HS-27A (cell line): ENCODE data around the gene SGCA.

ENCODE experiments used
- DNase-seq: peaks from one replicate; pipeline ENCODE4 v3.0.0-alpha.2; 2012; ENCODE audit warnings: low read depth, missing footprints

The SGCA gene

DNA sequence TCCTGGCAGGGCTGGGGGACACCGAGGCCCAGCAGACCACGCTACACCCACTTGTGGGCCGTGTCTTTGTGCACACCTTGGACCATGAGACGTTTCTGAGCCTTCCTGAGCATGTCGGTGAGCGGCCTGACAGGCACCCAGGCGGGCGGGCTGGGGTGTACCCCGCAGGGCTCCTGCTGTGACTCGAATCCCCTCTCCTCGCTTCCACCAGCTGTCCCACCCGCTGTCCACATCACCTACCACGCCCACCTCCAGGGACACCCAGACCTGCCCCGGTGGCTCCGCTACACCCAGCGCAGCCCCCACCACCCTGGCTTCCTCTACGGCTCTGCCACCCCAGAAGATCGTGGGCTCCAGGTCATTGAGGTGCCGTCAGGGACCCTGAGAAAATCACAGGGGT, 1.6 kb downstream of the SGCA start:
- DNase-seq: no peak

DNA sequence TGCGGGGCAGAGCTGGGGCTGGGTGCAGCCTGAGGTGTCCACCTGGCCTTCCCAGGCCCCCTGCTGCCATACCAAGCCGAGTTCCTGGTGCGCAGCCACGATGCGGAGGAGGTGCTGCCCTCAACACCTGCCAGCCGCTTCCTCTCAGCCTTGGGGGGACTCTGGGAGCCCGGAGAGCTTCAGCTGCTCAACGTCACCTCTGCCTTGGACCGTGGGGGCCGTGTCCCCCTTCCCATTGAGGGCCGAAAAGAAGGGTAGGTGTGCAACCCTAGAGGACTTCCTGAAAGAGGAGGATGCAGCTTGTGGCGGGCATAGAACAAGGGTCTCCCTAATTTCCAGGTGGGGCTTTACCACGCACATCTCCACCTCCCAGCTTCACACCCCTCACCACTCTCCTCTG, 2.5 kb downstream of the SGCA start:
- DNase-seq: no peak

DNA sequence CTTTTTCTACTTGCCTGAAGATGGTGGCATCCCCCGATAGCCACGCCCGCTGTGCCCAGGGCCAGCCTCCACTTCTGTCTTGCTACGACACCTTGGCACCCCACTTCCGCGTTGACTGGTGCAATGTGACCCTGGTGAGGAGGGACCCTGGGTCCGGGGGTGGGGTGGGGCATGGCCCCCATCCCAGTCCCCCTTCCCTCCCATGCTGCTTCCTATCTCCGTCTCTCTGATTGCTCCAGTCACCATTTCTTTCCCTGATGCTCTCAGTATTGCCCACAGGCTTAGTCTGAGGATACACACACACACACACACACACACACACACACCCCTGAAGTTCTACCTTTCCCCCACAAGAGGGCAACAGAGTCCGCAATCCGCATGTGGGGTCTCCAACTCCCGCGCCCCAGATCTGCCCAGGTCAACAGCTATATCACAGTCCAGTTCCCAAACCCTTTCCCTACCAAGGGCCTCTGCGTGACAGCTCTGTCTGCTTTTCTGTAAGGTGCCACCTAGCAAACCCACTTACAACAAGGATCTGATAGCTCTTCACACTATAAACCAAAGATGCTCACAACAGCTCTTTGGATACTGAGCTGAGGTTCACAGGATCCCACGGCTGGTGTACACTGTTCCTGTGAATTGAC, 3.4 kb downstream of the SGCA start:
- no peak for DNase-seq

DNA sequence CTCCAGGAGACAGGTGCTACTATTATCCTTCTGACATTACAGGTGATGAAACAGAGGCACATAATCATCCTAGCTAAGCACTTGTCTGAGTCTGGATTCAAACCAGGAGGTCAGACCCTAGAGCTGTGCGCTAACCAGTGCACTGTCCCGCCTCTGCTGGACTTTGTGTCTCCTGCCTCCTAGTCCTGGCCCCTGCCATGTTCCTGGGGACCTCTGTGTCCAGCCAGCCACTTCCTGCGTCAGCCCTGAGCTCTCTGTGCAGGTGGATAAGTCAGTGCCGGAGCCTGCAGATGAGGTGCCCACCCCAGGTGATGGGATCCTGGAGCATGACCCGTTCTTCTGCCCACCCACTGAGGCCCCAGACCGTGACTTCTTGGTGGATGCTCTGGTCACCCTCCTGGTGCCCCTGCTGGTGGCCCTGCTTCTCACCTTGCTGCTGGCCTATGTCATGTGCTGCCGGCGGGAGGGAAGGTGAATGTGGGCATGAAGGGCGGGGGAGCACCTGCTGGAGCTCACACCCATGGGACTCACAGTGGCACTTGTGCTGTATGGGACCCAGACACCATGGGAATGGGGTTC, 4.2 kb downstream of the SGCA start:
- no peak for DNase-seq

DNA sequence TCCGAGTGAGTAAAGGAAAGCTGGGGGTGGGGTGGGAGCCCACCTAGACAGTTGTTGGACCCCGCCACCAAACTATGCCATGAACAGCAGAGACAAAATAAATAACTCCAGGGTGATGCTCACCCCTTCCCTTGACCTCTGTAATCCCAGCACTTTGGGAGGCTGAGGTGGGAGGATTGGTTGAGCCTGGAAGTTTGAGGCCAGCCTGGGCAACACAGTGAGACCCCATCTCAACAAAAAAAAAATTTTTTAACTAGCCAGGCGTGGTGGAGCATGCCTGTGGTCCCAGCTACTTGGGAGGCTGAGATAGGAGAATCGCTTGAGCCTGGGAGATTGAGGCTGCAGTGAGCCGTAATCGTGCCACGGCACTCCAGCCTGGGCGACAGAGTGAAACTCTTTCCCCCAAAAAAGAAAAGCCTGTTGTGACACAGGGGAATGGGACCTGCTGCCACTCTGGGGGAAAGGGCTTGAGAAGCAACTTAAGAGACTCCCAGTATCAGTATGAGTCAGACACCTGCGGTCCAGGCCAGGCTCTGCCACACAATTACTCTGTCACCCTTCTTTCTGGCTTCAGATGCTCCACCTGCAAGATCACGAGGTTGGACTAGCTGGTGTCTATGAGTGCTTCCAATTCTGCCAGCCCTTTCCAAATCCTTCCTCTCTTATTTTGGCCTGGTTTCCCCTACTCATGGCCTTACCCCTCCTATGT, 5.0 kb downstream of the SGCA start:
- DNase-seq: no peak

DNA sequence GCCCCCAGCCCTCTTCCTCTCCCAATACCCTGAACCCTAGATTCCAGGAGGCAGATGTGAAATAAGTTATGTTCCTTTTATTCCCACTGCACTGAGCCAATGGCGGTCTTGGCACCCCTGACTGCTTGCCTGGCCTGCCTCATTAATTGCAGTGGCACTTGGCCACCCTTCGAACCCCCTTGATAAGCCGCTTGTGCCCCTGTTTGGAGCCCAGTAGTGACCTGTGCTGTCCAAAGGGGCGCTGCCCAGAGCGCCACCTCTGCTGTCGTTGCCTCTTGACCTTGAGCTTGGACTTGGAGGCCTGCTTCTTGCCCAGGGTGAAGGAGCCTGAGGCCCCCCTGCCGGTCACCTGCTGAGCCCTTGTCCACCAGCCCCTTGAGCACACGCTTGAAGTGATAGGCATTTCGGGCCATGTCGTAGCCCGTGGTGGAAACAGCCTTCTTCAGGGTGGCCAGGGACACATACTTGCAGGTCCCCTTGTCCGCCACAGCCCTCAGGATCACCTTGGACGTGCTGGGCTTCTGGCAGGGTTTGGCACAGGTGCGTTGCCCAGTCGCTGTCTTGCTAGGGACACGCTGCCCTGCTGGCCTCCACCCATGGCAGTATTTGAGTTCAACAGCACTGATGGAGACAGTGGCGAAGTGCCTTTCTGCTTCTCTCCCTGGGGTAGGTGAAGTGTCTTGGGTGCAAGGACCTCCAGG, 5.7 kb downstream of the SGCA start:
- DNase-seq: no peak

DNA sequence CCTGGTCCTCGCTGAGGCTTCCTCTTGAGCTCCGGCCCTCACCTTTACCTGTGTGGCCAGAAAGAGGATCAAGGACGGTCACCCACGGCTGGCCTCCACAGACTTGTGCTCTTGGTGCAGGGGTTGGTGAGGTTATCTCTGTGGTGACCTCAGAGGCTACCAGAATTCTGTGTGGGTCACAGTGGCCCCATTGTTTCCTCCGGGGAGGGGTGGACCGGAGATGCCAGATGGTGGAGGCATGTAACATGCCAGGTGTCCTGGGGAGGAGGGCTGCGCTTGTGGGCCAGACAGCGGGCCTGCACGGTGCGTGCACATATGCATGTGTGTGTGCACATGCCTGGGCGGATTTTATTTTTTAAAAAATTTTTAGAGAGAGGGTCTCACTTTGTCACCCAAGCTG, 6.3 kb downstream of the SGCA start:
- no peak for DNase-seq

DNA sequence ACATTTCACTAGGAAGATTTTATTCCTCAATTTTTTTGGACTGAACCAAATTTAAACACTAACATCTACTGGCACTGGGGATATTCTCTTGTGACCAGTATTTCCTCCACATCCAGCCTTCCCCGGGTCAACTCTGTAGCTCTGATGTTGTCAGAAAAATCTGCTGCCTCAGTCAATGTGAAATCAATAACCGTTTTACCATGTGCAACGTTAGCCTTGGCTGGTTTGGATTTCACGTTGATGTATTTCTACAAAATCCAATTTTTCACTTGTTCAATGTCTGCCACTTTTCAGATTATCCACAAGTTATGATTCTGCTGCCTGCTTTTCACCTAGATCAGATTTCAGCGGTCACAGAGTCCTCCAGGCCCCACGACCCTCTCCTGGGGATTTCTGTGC, 7.1 kb downstream of the SGCA start:
- DNase-seq: no peak

DNA sequence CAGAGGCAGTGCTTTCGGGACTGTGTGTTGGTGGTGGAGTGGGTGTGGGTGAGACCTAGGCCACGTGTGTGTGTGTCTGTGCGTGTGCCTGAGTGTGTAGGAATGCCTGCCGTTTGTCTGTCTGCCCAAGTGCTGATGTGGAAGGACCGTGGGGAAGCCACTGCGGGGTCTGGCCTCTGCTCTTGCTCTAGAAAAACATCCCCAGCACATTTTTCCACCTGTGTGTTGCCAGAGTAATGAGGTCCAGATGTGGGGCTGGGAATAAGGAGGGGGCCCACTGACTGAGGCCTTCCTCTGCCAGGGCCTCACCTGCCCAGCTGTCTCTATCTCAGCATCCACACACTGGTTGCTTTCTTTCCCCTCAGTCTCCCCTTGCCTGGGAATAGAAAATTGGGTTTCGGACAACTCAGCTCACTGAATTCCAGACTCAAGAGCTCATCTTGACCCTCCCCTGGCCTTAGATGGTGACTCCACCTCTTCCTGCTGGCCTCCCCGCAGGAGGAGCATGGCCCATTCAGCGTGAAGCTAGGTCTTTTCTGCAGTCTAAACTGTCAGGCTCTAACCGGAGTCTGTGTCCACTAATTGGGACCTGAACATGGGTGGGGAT, 7.6 kb downstream of the SGCA start:
- no peak for DNase-seq

DNA sequence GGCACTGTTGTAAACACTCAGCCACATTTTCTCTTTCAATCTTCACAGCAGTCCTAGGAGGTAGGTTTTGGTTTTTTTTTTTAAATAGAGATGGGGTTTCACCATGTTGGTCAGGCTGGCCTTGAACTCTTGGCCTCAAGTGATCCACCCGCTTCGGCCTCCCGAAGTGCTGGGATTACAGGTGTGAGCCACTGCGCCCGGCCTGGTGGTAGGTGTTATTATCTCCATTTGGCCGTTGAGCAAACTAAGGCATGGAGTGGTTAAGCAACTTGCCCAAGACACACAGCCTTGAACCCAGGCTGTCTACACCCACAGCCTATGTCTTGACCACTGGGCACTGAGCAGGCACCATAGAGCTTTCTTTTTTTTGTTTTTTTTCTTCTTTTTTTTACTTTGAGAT, 8.6 kb downstream of the SGCA start:
- no peak for DNase-seq

DNA sequence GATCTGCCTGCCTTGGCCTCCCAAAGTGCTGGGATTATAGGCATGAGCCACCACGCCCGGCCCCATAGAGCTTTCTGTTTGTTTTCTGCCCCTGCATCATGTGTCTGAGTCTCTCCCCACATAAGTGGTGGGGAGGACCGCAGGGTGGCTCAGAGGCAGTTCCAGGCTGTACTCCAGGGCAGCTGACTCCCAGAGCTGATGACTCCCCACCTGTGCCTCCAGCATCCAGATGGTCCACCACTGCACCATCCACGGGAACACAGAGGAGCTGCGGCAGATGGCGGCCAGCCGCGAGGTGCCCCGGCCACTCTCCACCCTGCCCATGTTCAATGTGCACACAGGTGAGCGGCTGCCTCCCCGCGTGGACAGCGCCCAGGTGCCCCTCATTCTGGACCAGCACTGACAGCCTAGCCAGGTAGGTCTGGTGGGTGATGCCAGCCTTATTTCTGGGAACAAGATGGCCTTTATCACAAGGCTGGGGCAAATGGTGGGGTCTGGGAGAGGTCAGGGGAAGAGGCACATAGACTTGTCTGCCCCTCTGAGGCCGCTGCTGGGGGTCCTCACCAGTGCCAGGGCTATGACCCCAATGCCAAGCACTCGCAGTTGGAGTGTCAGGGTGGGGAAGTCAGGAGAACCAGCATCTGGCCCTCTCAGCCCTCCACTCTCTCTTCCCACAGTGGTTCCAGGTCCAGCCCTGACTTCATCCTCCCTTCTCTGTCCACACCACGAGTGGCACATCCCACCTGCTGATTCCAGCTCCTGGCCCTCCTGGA, 9.4 kb downstream of the SGCA start:
- no peak for DNase-seq

DNA sequence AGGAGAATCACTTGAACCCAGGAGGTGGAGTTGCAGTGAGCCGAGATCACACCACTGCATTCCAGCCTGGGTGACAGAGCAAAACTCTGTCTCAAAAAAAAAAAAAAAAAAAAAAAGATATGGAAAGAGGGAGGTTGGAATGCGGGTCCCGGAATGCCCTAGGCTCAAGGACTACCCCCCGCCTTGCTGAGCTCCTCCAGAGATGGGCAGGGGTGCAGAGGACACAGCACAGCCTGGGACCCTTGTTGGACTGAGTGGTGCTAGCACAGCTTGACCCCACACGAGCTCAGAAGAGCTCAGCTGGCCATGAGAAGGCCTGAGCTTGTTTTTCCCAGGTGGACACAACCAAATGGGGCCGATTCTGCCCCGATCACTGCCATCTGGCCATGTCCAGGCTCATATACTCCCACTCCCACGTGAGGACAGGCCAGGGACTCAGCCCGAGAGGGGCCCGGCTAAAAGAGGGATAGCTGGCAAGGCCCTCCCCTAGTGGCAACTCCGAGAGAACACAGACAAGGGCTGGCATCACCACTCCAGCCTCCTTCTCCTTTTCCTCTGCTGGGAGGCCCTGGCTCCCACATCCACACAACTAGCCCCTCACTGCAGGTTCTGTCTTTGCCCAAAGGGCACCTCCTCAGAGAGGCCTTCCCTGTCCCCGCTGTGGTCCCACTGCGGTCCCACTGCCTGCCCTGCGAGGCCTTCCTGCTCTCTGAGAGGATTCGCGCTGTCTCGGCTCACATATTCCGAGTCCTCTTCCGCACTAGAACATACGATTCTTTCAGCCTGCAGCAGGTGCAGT, 11.0 kb downstream of the SGCA start:
- DNase-seq: no peak

DNA sequence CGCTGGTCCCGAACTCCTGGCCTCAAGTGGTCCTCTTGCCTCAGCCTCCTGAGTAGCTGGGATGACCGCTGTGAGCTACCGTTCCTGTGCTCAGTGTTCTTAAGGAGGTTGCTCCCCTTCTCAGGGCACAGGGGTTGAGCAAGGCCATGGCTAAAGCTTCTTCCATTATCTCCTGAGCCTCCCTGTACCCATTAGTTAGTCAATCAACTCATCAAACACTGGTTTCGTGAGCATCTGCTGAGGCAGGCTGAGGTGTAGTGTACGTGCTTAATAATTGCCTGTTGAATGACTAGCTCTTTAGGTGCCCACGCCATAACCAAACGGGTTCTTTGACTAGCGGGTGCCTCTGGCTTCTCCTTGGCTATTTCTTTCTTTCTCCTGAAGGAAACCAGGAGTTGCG, 11.7 kb downstream of the SGCA start:
- DNase-seq: no peak

DNA sequence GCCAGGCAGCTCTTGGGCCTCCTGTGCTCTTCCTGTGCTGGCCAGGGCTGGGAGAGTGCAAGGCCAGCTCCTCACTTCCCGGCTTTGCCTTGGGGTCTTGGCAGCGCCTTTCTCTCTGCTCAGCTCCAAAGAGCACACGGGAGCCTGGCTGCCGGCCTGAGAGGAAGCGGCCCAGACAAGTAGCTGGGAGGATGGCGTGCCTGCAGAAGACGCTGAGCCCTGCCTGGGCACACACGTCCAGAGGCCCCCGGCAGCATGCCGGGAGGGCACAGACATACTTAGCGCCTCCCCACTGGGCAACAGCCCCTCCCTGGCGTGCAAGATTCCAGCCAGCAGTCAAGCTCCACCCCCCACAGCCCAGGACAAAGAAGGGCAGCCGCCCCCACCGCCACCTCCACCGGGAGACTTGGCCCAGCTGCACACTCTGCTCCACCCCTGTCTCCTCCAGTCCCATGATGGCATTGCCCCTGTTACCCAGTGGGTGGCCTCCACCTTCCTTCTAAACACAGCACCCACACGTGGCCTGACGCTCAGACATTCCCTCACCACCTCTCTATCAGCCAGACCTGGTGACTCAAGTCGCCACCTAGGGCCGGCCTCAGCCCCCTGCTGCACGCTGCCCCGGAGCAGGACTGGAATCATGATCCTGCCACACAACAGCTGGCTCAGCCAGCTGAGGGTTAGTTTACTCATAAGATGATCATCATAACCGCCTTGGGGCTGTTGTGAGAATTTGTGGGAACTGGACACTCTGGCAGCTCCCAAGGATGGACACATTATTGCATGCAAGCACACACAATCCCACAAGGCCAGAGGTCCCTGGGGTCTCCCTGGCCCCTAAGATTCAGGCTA, 12.4 kb downstream of the SGCA start:
- peak; percentile 67 for DNase-seq

DNA sequence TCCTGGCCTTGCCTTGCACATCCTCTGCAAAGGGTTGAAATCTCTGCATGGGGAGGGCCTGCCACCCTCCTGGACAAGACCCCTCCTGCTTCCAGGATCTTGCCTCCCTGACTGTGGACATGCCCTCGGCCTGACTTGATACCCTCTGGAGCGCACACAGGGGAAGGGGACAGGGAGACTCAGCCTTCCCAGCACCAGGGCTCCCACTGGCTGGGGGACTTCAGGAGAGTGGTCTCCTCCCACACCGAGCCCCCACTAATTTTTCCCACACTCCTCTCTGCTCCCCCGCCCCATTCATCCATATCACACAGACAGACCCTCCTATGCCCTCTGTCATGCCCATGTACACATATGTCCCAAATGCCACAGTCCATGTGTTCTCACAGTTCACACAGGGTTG, 14.3 kb downstream of the SGCA start:
- no peak for DNase-seq

DNA sequence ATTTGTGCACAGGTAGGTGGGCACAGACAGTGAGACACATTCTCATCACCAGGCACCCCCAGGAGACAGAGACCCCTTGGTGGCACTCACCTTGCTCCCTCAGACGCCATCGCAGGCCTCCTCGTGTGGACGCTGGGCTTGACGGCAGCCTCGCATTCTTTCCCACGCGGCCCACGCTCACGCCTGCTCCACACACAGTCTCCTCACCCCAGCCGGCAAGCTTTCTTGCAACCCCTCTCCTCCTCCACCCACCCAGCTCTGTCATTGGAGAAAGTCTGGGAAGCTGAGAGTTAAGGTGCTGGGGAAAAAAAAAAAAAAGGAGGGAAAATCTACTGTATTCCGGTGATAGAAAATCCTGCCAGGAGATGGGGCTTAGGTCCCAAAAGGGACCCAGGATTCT, 14.8 kb downstream of the SGCA start:
- DNase-seq: no peak

DNA sequence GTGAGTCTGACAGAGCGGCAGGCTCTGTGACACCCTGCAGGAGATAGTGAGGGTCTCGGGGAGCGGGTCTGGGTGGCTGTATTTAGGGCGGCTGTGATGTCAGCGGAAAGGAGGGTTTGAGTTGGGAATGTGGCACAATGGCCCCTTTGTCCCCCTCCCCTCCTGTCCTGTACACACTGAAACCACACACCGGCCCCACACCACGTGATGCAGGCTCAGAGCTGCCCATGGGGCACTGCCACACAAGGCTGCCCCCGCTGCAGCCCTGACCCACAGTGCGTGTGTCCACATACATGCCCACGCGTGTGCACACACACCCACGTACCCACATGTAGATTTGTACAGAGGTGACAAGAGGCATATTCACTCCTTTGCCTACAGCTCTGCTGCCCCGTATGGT, 15.3 kb downstream of the SGCA start:
- no peak for DNase-seq

DNA sequence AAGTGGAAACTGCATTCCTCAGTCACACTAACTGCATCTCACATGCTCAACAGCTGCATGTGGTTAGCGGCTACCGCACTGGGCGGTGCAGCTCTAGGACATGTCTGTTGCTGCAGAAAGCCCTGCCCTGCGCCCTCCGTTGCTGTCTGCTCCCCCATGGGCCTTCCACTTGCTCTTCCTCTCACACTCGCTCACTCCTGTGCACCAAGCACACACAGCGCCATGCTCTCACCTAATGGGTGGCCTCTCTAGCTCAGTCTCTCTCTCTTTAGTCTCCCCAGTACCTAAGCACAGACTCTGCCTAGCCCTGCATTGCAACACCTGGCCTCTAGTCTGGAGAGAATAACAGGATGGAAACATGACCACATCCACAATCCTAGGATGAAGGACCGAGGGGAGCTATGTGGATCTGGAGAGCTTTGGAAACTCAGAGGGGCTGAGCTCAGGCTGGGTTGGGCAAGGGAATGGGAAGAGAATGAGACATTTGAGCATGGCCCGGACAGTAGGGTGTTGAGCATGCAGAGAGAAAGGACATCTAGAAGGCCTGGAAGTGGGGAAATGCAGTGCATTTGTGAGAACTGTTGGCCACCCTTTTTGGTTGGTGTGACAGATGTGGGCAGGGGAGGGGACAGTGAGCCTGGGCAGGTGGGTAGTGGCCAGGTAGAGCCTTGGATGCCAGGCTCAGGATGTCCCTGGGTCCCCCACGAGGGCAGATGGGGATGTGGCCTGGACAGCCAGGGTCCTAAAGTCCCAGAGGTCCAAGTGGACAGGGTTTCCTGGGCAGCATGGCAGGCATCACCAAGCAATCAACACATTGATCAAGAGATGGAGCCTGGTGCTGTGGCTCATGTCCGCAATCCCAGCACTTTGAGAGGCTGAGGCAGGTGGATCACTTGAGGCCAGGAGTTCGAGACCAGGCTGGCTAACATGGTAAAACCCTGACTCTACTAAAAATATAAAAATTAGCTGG, 16.1 kb downstream of the SGCA start:
- no peak for DNase-seq
